Subcutaneous adipose tissue (tissue), 4 donors: ENCODE results near the gene GTF3C2. TPM values are rescaled to one million over a fixed set of nuclear protein-coding genes. Genes with fewer than 3 reads are reported as not detected.

Experiments used
- total RNA-seq, 4 donors: library from RNA; depleted of rRNA; stranded (reverse); fragments of >200 nt; gene quantifications; one replicate each; pipeline ENCODE4 v1.1.0, GENCODE V29; 2016
- TF ChIP-seq, protein P1 (sequence below): fragments of 450-650 bp; IDR thresholded peaks from one replicate; pipeline ENCODE4 v1.5.1; 2016; ENCODE audit warnings: low read depth, mild to moderate bottlenecking, control low read depth, antibody characterized with exemption, moderate library complexity

The GTF3C2 gene
- total RNA-seq, 4 donors from 2014 or later = 28.0 to 43.0 (median 34.0) TPM

DNA sequence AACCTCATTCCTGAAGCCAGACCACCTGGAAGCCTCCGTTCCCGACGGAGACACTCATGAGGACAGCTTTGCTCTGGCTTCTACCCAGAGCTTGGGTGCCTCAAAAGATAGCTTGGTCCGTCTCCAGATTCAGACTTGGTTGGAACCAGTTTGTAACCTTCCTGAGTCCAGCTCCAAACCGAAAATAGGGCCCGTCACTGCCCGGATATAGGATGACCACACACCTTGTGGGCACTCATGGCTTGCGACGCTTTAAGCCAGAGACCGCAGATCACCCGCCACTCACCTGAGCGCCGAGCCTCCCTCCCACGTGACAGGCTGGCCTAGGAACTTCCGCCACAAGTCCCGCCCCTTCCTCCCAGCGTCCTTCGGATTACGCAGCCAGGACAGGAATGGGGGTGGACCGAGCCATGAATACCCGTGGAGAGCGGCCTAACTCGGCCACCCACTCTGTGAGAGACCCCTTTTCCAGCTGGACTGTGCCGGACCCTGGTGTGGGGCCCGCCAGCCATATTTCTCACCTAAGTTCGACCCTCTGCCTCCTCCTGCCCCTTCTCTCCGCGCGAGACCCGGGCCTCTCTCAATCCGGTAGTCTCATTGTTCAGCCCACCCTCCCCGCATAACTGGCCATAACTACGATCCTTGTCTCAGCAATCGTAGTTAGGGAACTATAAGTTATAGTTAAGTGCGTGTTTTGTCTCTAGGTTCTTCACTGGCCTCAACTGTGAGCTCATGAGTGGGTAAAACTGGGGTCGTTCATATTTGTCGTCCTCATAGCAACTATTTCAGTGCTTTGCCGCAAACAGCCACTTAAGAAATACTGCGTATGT lies 33.6 kb downstream of the GTF3C2 start, which contains the start of gene MPV17:
Gene MPV17 (minus strand): TSS at position 332 of the 830 bp plus-strand sequence. CDS start 580 bp downstream, outside the sequence.
- TF ChIP-seq, protein P1, sequence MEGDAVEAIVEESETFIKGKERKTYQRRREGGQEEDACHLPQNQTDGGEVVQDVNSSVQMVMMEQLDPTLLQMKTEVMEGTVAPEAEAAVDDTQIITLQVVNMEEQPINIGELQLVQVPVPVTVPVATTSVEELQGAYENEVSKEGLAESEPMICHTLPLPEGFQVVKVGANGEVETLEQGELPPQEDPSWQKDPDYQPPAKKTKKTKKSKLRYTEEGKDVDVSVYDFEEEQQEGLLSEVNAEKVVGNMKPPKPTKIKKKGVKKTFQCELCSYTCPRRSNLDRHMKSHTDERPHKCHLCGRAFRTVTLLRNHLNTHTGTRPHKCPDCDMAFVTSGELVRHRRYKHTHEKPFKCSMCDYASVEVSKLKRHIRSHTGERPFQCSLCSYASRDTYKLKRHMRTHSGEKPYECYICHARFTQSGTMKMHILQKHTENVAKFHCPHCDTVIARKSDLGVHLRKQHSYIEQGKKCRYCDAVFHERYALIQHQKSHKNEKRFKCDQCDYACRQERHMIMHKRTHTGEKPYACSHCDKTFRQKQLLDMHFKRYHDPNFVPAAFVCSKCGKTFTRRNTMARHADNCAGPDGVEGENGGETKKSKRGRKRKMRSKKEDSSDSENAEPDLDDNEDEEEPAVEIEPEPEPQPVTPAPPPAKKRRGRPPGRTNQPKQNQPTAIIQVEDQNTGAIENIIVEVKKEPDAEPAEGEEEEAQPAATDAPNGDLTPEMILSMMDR = no peak

- TF ChIP-seq, protein P1 = no peak
Measured at GRCh38 chr2:27322301-27322765, 34.2 kb downstream of the GTF3C2 start.

GRCh38 chr2:27320958-27321543 lies 35.5 kb downstream of the GTF3C2 start:
- TF ChIP-seq, protein P1 = no peak

DNA sequence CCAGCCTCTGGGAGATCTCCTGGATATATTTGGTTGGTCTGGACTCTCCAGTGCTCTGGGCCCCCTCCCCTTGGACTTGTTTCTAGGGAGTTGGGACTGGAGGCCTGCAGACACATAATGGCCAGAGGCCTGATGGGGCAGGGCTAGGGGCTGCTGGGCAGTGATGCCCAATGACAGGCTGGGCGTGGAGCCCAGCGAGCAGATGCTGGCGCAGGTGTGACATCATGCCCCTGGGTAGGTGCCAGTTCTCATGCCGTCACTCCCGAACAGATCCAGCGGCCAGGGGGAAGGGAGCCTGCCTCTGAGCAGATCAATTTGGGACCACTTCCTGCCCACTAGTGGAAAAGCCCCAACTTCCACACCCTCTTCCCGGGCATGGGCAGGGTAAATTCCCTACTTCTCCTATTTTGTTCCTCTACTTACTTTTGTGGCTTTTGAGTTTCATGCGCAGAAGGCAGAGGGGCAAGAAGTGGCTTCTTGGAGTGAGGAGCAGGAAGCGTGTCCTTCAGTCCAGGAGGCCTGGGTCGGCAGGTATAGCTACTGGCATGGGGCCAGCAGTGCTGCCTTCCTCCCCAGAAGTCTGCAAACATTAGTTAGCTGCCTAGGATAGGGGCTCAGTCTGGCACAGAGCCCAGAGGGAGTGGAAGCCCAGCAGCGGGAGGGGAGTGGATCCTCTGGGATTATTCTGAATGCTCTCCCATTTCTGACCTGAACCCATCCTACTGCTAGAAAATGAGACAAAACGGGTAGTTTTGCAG lies 39.7 kb downstream of the GTF3C2 start:
- TF ChIP-seq, protein P1 = no peak

GRCh38 chr2:27315122-27315521 lies 41.4 kb downstream of the GTF3C2 start:
- TF ChIP-seq, protein P1 = no peak

- TF ChIP-seq, protein P1 = no peak
Measured at GRCh38 chr2:27314709-27315108, 41.9 kb downstream of the GTF3C2 start.
